HepG2 (cell line): ENCODE measurements around the gene CABLES2. TPM values are rescaled to one million over a fixed set of nuclear protein-coding genes. Genes with fewer than 3 reads are reported as not detected.

ENCODE experiments used
- AKAP8 ChIP-seq: sonication (generic); formaldehyde crosslinking; IDR thresholded peaks from 2 replicates; pipeline ENCODE4 v1.5.1; 2020; ENCODE audit warnings: mild to moderate bottlenecking, missing genetic modification reagents
- ARID2 ChIP-seq: sonication (generic); formaldehyde crosslinking; IDR thresholded peaks from 2 replicates; pipeline ENCODE4 v1.8.1; 2022; ENCODE audit warnings: mild to moderate bottlenecking, missing genetic modification reagents, borderline replicate concordance
- CBX2 ChIP-seq, 2 experiments: fragments of 200-600 bp in 1 of 2; sonication (generic); formaldehyde crosslinking in 1 of 2; IDR thresholded peaks; 2 replicates each; pipeline versions ENCODE4 v1.7.0 to v1.8.1; 2018 to 2022; ENCODE audit warnings: low read depth in 2 of 2, low read length in 1 of 2, mild to moderate bottlenecking in 1 of 2, missing genetic modification reagents in 1 of 2
- CREB1 ChIP-seq, 2 experiments: fragments of 450-650 bp in 1 of 2; IDR thresholded peaks; 2 replicates each; pipeline ENCODE4 v1.6.1; 2016 to 2017; ENCODE audit warnings: control low read depth in 1 of 2, mild to moderate bottlenecking in 1 of 2, missing compliant biosample characterization in 1 of 2, missing genetic modification characterization in 1 of 2
- THYN1 ChIP-seq: sonication (generic); formaldehyde crosslinking; IDR thresholded peaks from 2 replicates; pipeline ENCODE4 v1.8.1; 2023; ENCODE audit warnings: low read depth, mild to moderate bottlenecking, moderate library complexity, missing genetic modification reagents, borderline replicate concordance
- ZFX ChIP-seq: sonication (generic); formaldehyde crosslinking; IDR thresholded peaks from 2 replicates; pipeline ENCODE4 v1.4.0; 2020; ENCODE audit warnings: mild to moderate bottlenecking, low read depth, missing genetic modification reagents, moderate library complexity
- ZMYM2 ChIP-seq: sonication (generic); formaldehyde crosslinking; IDR thresholded peaks from 2 replicates; pipeline ENCODE4 v1.8.0; 2022; ENCODE audit warnings: mild to moderate bottlenecking, missing genetic modification reagents
- ZNF546 ChIP-seq: sonication (generic); formaldehyde crosslinking; conservative IDR thresholded peaks from 2 replicates; pipeline ENCODE4 v1.8.1; 2023; ENCODE audit warnings: mild to moderate bottlenecking, missing genetic modification reagents
- ZNF879 ChIP-seq: sonication (generic); formaldehyde crosslinking; IDR thresholded peaks from 2 replicates; pipeline ENCODE4 v1.8.1; 2023; ENCODE audit warnings: missing genetic modification reagents
- polyA plus RNA-seq, 8 experiments: library from polyadenylated mRNA; depleted of rRNA in 3 of 8; stranded (reverse) in 7 of 8; unstranded in 1 of 8; fragments of >200 nt; fragmentation: Illumina TruSeq in 4 of 8; extraction: Trizol in 4 of 8; gene quantifications; 2 replicates each; pipeline versions ENCODE4 v1.2.1 to v1.2.3, GENCODE V29; 2011 to 2016; ENCODE audit warnings: low read depth in 4 of 8, missing spikeins in 1 of 8, mixed read lengths in 1 of 8; ENCODE audit not compliant: insufficient read depth in 1 of 8
- total RNA-seq, 5 experiments: library from RNA; depleted of rRNA; stranded (reverse); fragments of >200 nt; fragmentation: Illumina TruSeq; extraction: Trizol; gene quantifications; 2 replicates each; pipeline ENCODE4 v1.2.3, GENCODE V29; 2016; ENCODE audit warnings: low read depth in 1 of 5
- TF ChIP-seq, protein P1 (sequence below): sonication (generic); formaldehyde crosslinking; IDR thresholded peaks from 2 replicates; pipeline ENCODE4 v1.4.0; 2020; ENCODE audit warnings: mild to moderate bottlenecking, missing genetic modification reagents
- TF ChIP-seq, protein P2 (sequence below), 2 experiments: sonication (generic) in 1 of 2; formaldehyde crosslinking in 1 of 2; IDR thresholded peaks; 2 replicates each; pipeline versions ENCODE4 v1.5.1 to v1.6.1; 2011 to 2020; ENCODE audit warnings: borderline replicate concordance in 1 of 2, low read depth in 1 of 2, low read length in 1 of 2, mild to moderate bottlenecking in 1 of 2, missing genetic modification reagents in 1 of 2, moderate library complexity in 1 of 2
- TF ChIP-seq, protein P3 (sequence below): IDR thresholded peaks from 2 replicates; pipeline ENCODE4 v1.6.1; 2012; ENCODE audit warnings: inconsistent platforms

Gene CABLES2
- total and polyA plus RNA-seq, 2 of the 13 experiments (the other 11 are each of a cell fraction or from before 2014, with no cell fraction given), result 5.2 to 9.7 TPM

DNA sequence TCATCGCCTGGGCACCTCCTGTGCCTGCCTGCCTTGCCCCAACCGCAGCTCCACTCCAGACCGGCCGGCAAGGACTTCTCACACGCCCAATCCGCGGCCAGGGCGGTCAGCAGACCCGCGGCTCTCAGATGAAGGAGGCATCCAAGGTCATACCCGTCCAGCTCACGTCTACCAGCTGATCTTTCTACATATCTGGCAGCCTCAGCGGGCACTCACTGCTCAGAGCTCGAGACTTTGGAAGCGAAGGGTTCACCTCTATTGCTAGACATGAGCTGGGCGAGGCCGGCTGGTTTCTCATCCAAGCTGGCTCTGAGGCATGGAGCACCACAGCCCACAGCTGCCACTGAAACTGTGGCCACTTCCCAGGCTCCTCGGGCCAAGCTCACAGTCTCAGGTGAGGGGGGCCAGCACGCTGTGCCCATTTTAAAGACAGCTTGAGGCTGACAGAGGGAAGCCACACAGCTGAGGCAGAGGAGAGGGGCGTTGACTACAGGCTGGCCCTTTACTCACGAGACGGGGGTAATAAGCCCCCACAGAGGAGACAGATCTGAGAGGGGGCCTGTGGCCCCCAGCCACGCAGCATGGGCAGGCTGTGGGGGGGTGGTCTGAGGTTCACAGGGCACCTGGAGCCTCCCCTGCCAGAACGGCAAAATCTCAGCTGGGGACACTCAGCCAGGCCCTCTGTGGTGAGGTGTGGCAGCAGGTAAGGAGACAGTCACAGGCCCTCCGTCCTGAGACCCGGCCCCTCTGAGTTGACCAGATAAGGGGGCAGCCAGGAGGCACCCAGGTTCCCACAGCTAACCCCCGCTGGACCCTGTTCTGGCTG is 42.0 kb downstream of the CABLES2 start (continued):
- no peak for TF ChIP-seq ZNF879 (CRISPR knock-in tag)
- TF ChIP-seq AKAP8 (CRISPR knock-in tag), result 0 out of 2 replicates have a peak, but pooled peaks have one; percentile 28
- no peak for TF ChIP-seq CBX2 (IDR thresholded peaks at IDR 0.05; ENCODE audit: low read depth, low read length)
- TF ChIP-seq CBX2 (CRISPR knock-in tag; IDR thresholded peaks at IDR 0.05; ENCODE audit: low read depth), result no peak
- TF ChIP-seq CREB1 (IDR thresholded peaks at IDR 0.05), result no peak
- no peak for TF ChIP-seq CREB1 (CRISPR knock-in tag; IDR thresholded peaks at IDR 0.05)
- TF ChIP-seq, protein P1, sequence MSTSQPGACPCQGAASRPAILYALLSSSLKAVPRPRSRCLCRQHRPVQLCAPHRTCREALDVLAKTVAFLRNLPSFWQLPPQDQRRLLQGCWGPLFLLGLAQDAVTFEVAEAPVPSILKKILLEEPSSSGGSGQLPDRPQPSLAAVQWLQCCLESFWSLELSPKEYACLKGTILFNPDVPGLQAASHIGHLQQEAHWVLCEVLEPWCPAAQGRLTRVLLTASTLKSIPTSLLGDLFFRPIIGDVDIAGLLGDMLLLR, result no peak
- TF ChIP-seq ZMYM2 (CRISPR knock-in tag), result no peak
- no peak for TF ChIP-seq THYN1 (CRISPR knock-in tag)
- TF ChIP-seq ZFX, result no peak
- no peak for TF ChIP-seq ZNF546 (CRISPR knock-in tag)
- TF ChIP-seq, protein P2, sequence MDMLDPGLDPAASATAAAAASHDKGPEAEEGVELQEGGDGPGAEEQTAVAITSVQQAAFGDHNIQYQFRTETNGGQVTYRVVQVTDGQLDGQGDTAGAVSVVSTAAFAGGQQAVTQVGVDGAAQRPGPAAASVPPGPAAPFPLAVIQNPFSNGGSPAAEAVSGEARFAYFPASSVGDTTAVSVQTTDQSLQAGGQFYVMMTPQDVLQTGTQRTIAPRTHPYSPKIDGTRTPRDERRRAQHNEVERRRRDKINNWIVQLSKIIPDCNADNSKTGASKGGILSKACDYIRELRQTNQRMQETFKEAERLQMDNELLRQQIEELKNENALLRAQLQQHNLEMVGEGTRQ (IDR thresholded peaks at IDR 0.05; ENCODE audit: low read depth, low read length), result no peak
- TF ChIP-seq, protein P2 (CRISPR knock-in tag; IDR thresholded peaks at IDR 0.05; ENCODE audit: borderline replicate concordance), result no peak
- TF ChIP-seq, protein P3, sequence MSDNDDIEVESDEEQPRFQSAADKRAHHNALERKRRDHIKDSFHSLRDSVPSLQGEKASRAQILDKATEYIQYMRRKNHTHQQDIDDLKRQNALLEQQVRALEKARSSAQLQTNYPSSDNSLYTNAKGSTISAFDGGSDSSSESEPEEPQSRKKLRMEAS, result no peak
- no peak for TF ChIP-seq ARID2 (CRISPR knock-in tag)
